Activated CD8-positive, alpha-beta memory T cell treated with anti-CD3 and anti-CD28 coated beads, Interleukin-2, amount 50 U/mL, for 24 hours (primary cell): Measurements from ENCODE around the gene CENPU.
"Not testable (repeated sequence)": the region's sequence is repeated elsewhere in the genome, so short reads cannot be mapped to it uniquely, and the experiment has no call there.

Experiments
- DNase-seq: peaks from one replicate; pipeline ENCODE4 v3.0.0-alpha.2; 2020; ENCODE audit errors: extremely low read depth

Gene CENPU

GRCh38 chr4:184733654-184734524, at the start of gene CENPU:
Gene CENPU (minus strand): TSS chr4:184734096. CDS start chr4:184734062, 34 bp downstream.
- peak; percentile 83 for DNase-seq

- no peak for DNase-seq
Measured at GRCh38 chr4:184782731-184783373, 49.0 kb upstream of the CENPU start.

GRCh38 chr4:184779160-184779559, 45.3 kb upstream of the CENPU start:
- DNase-seq = not testable (repeated sequence)

GRCh38 chr4:184778325-184778724, 44.4 kb upstream of the CENPU start:
- DNase-seq = no peak

- DNase-seq = no peak
Measured at GRCh38 chr4:184776821-184777220, 42.9 kb upstream of the CENPU start.

- DNase-seq = no peak
Measured at GRCh38 chr4:184775854-184776555, 42.1 kb upstream of the CENPU start.

GRCh38 chr4:184774152-184774551, 40.3 kb upstream of the CENPU start:
- DNase-seq = no peak

- DNase-seq = no peak
Measured at GRCh38 chr4:184771416-184771815, 37.5 kb upstream of the CENPU start.

- DNase-seq = no peak
Measured at GRCh38 chr4:184769141-184769765, 35.4 kb upstream of the CENPU start.

- no peak for DNase-seq
Measured at GRCh38 chr4:184768296-184768695, 34.4 kb upstream of the CENPU start.

GRCh38 chr4:184766446-184766845, 32.5 kb upstream of the CENPU start:
- no peak for DNase-seq

- no peak for DNase-seq
Measured at GRCh38 chr4:184765473-184766340, 31.8 kb upstream of the CENPU start.

GRCh38 chr4:184764601-184765000, 30.7 kb upstream of the CENPU start:
- DNase-seq = no peak

- DNase-seq = no peak
Measured at GRCh38 chr4:184763150-184763780, 29.4 kb upstream of the CENPU start.

- DNase-seq = no peak
Measured at GRCh38 chr4:184762100-184762499, 28.2 kb upstream of the CENPU start.

GRCh38 chr4:184760681-184761080, 26.8 kb upstream of the CENPU start:
- DNase-seq = no peak

- DNase-seq = no peak
Measured at GRCh38 chr4:184757810-184758209, 23.9 kb upstream of the CENPU start.

GRCh38 chr4:184756399-184756798, 22.5 kb upstream of the CENPU start:
- no peak for DNase-seq

GRCh38 chr4:184755278-184755677, 21.4 kb upstream of the CENPU start:
- DNase-seq = no peak

- DNase-seq = no peak
Measured at GRCh38 chr4:184752496-184753275, 18.8 kb upstream of the CENPU start.
